ENCODE measurements around the gene GDF3. TPM values are rescaled to one million over a fixed set of nuclear protein-coding genes. Genes with fewer than 3 reads are reported as not detected.

The GDF3 gene
- total RNA-seq, 3 donors from 2014 or later, result 0.33 TPM; not detected in 2

Other genes starting within 250 kb of the GDF3 start
- 100 to 1,000 TPM in 2 of 3 donors, 10 to 100 TPM in 1; 98.6 to 848 (median 125) TPM for gene CD163, start 192.0 kb downstream of the GDF3 start, total RNA-seq
- not detected for gene APOBEC1, start 29.9 kb downstream of the GDF3 start, total RNA-seq
- gene DPPA3, start 15.7 kb upstream of the GDF3 start, total RNA-seq, result not detected
- not detected for gene CLEC4C, start 51.6 kb upstream of the GDF3 start, total RNA-seq
- not detected for gene NANOGNB, start 69.4 kb upstream of the GDF3 start, total RNA-seq
- gene NANOG, start 93.6 kb upstream of the GDF3 start, total RNA-seq, result under 1 TPM in 2 of 3 donors, not detected in 1; 0.15 to 0.32 TPM
- 1 to 10 TPM in 1 of 3 donors, not detected in 2; 2.7 TPM for gene SLC2A14, start 177.1 kb upstream of the GDF3 start, total RNA-seq
- 10 to 100 TPM; 28.2 to 47.9 (median 45.8) TPM for gene SLC2A3, start 240.4 kb upstream of the GDF3 start, total RNA-seq

All from breast epithelium (tissue), 3 donors.